CD4-positive, alpha-beta T cell treated with Interleukin-6 for 4 hours (primary cell): Measurements from ENCODE around the gene BEND4.

ENCODE experiments used
- DNase-seq: peaks from one replicate; pipeline ENCODE4 v3.0.0-alpha.2; 2020; ENCODE audit warnings: mixed read lengths

The BEND4 gene

GRCh38 chr4:42101446-42101975 is 50.9 kb downstream of the BEND4 start:
- no peak for DNase-seq

DNA sequence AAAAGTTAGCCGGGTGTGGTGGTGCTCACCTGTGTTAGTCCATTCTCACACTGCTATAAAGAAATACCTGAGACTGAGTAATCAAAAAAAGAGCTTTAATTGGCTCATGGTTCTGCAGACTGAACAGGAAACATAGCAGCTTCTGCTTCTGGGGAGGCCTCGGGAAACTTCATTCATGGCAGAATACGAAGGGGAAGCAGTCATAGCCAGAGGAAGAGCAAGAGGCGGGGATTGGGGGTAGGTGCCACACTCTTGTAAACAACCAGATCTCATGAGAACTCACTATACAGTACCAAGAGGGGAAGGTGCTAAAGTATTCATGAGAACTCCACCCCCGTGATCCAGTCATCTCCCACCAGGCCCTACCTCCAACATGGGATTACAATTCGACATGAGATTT is 64.1 kb downstream of the BEND4 start:
- no peak for DNase-seq

GRCh38 chr4:42083816-42084215 is 68.6 kb downstream of the BEND4 start:
- no peak for DNase-seq

DNA sequence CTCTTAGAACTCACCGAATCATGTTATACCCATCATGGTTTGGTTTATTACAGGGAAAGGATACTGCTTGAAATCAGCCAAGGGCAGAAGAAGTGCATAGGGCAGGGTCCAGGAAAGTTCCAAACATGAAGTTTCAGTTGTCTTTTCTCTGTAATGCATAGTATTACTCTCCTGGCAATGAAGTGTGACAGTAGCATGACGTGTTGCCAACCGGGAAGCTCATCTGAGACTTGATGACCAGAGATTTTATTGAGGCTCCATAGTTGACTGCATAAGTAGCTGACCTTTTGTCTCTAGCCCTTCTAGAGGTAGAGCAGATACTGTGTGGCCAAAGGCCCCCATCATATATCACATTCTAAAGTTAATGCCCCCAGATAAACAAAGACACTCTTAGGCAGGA is 72.1 kb downstream of the BEND4 start:
- no peak for DNase-seq

DNA sequence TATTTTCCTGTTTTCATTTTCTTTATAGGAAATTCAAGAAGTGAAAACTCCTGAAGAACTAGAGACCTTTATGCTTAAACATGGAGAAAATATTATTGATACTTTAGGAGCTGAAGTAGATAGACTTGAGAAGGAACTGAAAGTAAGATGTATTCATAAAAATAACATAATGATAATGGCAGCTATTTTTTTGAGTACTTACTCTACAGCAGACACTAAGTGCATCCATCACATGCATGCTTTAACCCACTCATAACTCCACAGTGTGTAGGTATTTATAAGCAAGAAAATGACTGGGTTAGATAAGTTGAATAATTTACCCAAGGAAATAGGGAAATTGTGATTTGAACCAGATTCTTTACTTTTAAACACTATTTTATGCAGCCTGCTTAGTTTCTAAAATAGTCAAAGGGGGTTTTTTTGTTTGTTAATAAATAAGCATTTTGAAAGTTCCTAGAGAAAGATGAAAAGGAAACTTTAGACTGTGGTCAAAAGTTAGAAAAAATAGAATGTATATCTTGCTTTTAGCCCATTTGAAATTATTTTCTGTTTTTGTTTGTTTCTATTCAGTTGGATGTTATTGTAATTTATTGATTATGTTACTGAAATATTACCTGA is 74.2 kb downstream of the BEND4 start:
- DNase-seq, result no peak

GRCh38 chr4:42074294-42074693 is 78.2 kb downstream of the BEND4 start:
- no peak for DNase-seq

DNA sequence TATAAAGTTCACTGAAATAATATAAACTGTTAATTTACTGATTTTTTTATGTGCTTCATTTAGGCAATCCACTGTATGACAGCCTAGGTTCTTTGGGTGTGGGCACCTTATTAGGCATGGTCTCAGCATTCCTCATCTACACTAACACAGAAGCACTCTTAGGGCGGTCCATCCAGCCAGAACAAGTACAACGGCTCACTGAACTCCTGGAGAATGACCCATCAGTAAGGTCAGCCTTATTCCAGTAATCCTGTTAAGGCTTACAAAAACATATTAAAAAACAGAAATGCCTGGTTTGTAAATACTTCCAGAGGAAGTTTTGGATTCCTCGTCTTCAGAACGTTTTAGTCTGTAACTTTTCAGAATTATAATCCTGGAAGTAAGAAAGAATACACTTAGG is 82.0 kb downstream of the BEND4 start:
- DNase-seq, result no peak

GRCh38 chr4:42067264-42067663 is 85.2 kb downstream of the BEND4 start:
- DNase-seq, result no peak

- DNase-seq, result no peak
Measured at GRCh38 chr4:42066402-42066801, 86.1 kb downstream of the BEND4 start.
